HG03108 (cell line): ENCODE measurements around the gene PLCG2.
A peak's percentile ranks its signal among the peaks of the same experiment; 100 is the strongest.
"Not testable (repeated sequence)": the region's sequence is repeated elsewhere in the genome, so short reads cannot be mapped to it uniquely, and the experiment has no call there.

Experiments
- ATAC-seq: cut with Tn5 transposase; IDR thresholded peaks from one replicate; pipeline ENCODE4 v1.9.1; 2021; ENCODE audit warnings: moderate library complexity; ENCODE audit not compliant: unreplicated experiment

Gene PLCG2

GRCh38 chr16:81786868-81787267 is 7.8 kb downstream of the PLCG2 start:
- no peak for ATAC-seq

- no peak for ATAC-seq
Measured at GRCh38 chr16:81787659-81788058, 8.6 kb downstream of the PLCG2 start.

GRCh38 chr16:81790277-81790676 is 11.2 kb downstream of the PLCG2 start:
- no peak for ATAC-seq

GRCh38 chr16:81790830-81791435 is 11.8 kb downstream of the PLCG2 start:
- no peak for ATAC-seq

GRCh38 chr16:81792828-81793227 is 13.7 kb downstream of the PLCG2 start:
- ATAC-seq: no peak

GRCh38 chr16:81795193-81795592 is 16.1 kb downstream of the PLCG2 start:
- ATAC-seq: no peak

GRCh38 chr16:81796035-81796434 is 16.9 kb downstream of the PLCG2 start:
- ATAC-seq: no peak

- no peak for ATAC-seq
Measured at GRCh38 chr16:81796583-81797346, 17.7 kb downstream of the PLCG2 start.

GRCh38 chr16:81797443-81797842 is 18.4 kb downstream of the PLCG2 start:
- peak; percentile 51 for ATAC-seq

GRCh38 chr16:81798311-81799137 is 19.4 kb downstream of the PLCG2 start:
- ATAC-seq: peak; percentile 42

GRCh38 chr16:81799138-81799504 is 20.0 kb downstream of the PLCG2 start:
- ATAC-seq: no peak

- not testable (repeated sequence) for ATAC-seq
Measured at GRCh38 chr16:81801724-81802123, 22.6 kb downstream of the PLCG2 start.

GRCh38 chr16:81803332-81803731 is 24.2 kb downstream of the PLCG2 start:
- no peak for ATAC-seq

GRCh38 chr16:81804134-81804610 is 25.1 kb downstream of the PLCG2 start:
- ATAC-seq: no peak

GRCh38 chr16:81806696-81807095 is 27.6 kb downstream of the PLCG2 start:
- no peak for ATAC-seq

- no peak for ATAC-seq
Measured at GRCh38 chr16:81807767-81808358, 28.8 kb downstream of the PLCG2 start.

GRCh38 chr16:81808933-81809480 is 29.9 kb downstream of the PLCG2 start:
- peak; percentile 57 for ATAC-seq

GRCh38 chr16:81809567-81809966 is 30.5 kb downstream of the PLCG2 start:
- no peak for ATAC-seq

- ATAC-seq: no peak
Measured at GRCh38 chr16:81810361-81810760, 31.3 kb downstream of the PLCG2 start.

GRCh38 chr16:81810894-81811538 is 31.9 kb downstream of the PLCG2 start:
- ATAC-seq: peak; percentile 42
